A549 (cell line): ENCODE measurements around the gene SPAG6. TPM values are rescaled to one million over a fixed set of nuclear protein-coding genes. Genes with fewer than 3 reads are reported as not detected.

ENCODE experiments used
- ATAC-seq, 2 experiments: fragments of 200-7000 bp in 1 of 2; fragments of >200 bp in 1 of 2; cut with Nextera tagmentation in 1 of 2; cut with Tn5 transposase in 1 of 2; 3 replicates each; pipeline versions ENCODE4 v1.8.0 to v1.9.1; 2018 to 2020; ENCODE audit warnings: mild to moderate bottlenecking in 1 of 2, moderate library complexity in 1 of 2
- CTCF ChIA-PET: fragments of 300-600 bp; sonication (Branson Sonifier 250); formaldehyde crosslinking; extraction: SDS; loops from one replicate; lab custom pipeline; 2021; ENCODE audit warnings: antibody characterized with exemption, inconsistent platforms; lab: Yijun Ruan, JAX
- POLR2A ChIA-PET: fragments of 350-600 bp; formaldehyde crosslinking; extraction: SDS; loops from one replicate; lab custom pipeline; 2021; ENCODE audit warnings: antibody characterized with exemption, inconsistent platforms; lab: Yijun Ruan, JAX
- DNase-seq, 2 experiments: peaks; one replicate each; pipeline versions ENCODE4 v3.0.0 to v3.0.0-alpha.2; 2011 to 2016; ENCODE audit warnings: low read depth in 1 of 2, low spot score in 1 of 2
- FAIRE-seq: peaks from 2 replicates; lab custom pipeline; 2011; peaks lifted over from hg19 to GRCh38; lab: Jason Lieb, UNC
- H3K27ac ChIP-seq, 2 experiments: fragments of >200 bp; sonication (Bioruptor Twin); formaldehyde crosslinking; 3 replicates each; pipeline ENCODE4 v1.5.1; 2016 to 2017
- H3K4me1 ChIP-seq: fragments of >200 bp; sonication (Bioruptor Twin); formaldehyde crosslinking; 3 replicates; pipeline ENCODE4 v1.6.1; 2016
- H3K4me2 ChIP-seq: fragments of >200 bp; sonication (Bioruptor Twin); formaldehyde crosslinking; 3 replicates; pipeline ENCODE4 v1.6.1; 2016
- H3K4me3 ChIP-seq: fragments of >200 bp; sonication (Bioruptor Twin); formaldehyde crosslinking; 3 replicates; pipeline ENCODE4 v1.5.1; 2016
- H3K9me3 ChIP-seq: fragments of >200 bp; sonication (Bioruptor Twin); formaldehyde crosslinking; 3 replicates; pipeline ENCODE4 v1.6.1; 2016
- CHD2 ChIP-seq: fragments of 150-350 bp; IDR thresholded peaks from 2 replicates; pipeline ENCODE4 v1.6.1; 2014; ENCODE audit warnings: low read length; ENCODE audit not compliant: partially characterized antibody
- GATA3 ChIP-seq: IDR thresholded peaks from 2 replicates; pipeline ENCODE4 v1.6.1; 2012; ENCODE audit warnings: borderline replicate concordance
- JUNB ChIP-seq: fragments of >200 bp; sonication (Bioruptor Twin); formaldehyde crosslinking; IDR thresholded peaks from 2 replicates; pipeline ENCODE4 v1.6.1; 2016
- KDM1A ChIP-seq: fragments of 200-600 bp; sonication (generic); IDR thresholded peaks from 2 replicates; pipeline ENCODE4 v1.6.1; 2016; ENCODE audit warnings: low read depth, mild to moderate bottlenecking
- KDM5A ChIP-seq: fragments of 200-600 bp; sonication (generic); IDR thresholded peaks from 2 replicates; pipeline ENCODE4 v1.6.1; 2016; ENCODE audit warnings: antibody characterized with exemption, mild to moderate bottlenecking
- NFE2L2 ChIP-seq: fragments of 150-350 bp; conservative IDR thresholded peaks from 2 replicates; pipeline ENCODE4 v1.6.1; 2014; ENCODE audit warnings: low read length
- NR3C1 ChIP-seq: fragments of >200 bp; sonication (Bioruptor Twin); formaldehyde crosslinking; IDR thresholded peaks from 3 replicates; pipeline ENCODE4 v1.6.1; 2017
- PHF8 ChIP-seq: fragments of 200-600 bp; sonication (generic); IDR thresholded peaks from 2 replicates; pipeline ENCODE4 v1.6.1; 2016; ENCODE audit warnings: low read depth, mild to moderate bottlenecking, antibody characterized with exemption, moderate library complexity, borderline replicate concordance
- POLR2A ChIP-seq: IDR thresholded peaks from 2 replicates; pipeline ENCODE4 v1.6.1; 2012; ENCODE audit warnings: mild to moderate bottlenecking, low read length
- RARB ChIP-seq: fragments of 250-450 bp; sonication (Bioruptor Pico); IDR thresholded peaks from 2 replicates; pipeline ENCODE4 v1.8.0; 2021; ENCODE audit warnings: mild to moderate bottlenecking, moderate library complexity
- RCOR1 ChIP-seq: fragments of 150-350 bp; IDR thresholded peaks from 2 replicates; pipeline ENCODE4 v1.6.1; 2014; ENCODE audit warnings: antibody characterized with exemption, low read length, low read depth
- TFCP2L1 ChIP-seq: fragments of 250-450 bp; sonication (Bioruptor Pico); IDR thresholded peaks from 2 replicates; pipeline ENCODE4 v1.5.0; 2021; ENCODE audit warnings: mild to moderate bottlenecking
- TP53 ChIP-seq: fragments of 250-450 bp; sonication (Bioruptor Pico); IDR thresholded peaks from 2 replicates; pipeline ENCODE4 v1.5.0; 2021; ENCODE audit warnings: mild to moderate bottlenecking, moderate library complexity
- ZNF302 ChIP-seq: fragments of 250-450 bp; sonication (Bioruptor Pico); IDR thresholded peaks from 2 replicates; pipeline ENCODE4 v1.9.0; 2021; ENCODE audit warnings: inconsistent platforms, mild to moderate bottlenecking, moderate library complexity
- ZSCAN20 ChIP-seq: fragments of 250-450 bp; sonication (Bioruptor Pico); IDR thresholded peaks from 2 replicates; pipeline ENCODE4 v1.8.0; 2022; ENCODE audit warnings: mild to moderate bottlenecking, moderate library complexity
- WGBS: methylation state at CpG from one replicate; pipeline ENCODE4 v1.1.6; 2017; ENCODE audit errors: missing lambda C conversion rate; 5-methylcytosine and 5-hydroxymethylcytosine counted together
- polyA plus RNA-seq, 4 experiments: library from polyadenylated mRNA; depleted of rRNA in 3 of 4; stranded (reverse); fragments of >200 nt; fragmentation: RNase III in 1 of 4; extraction: RNeasy Plus Mini Kit Qiagen cat#74134 plus additional on column Dnase treatment in 1 of 4; gene quantifications; 2 replicates in 3 of 4; 3 replicates in 1 of 4; pipeline ENCODE4 v1.2.3, GENCODE V29; 2011 to 2017
- TF ChIP-seq, protein P1 (sequence below): fragments of 200-600 bp; sonication (generic); IDR thresholded peaks from 2 replicates; pipeline ENCODE4 v1.6.1; 2016; ENCODE audit warnings: antibody characterized with exemption, mild to moderate bottlenecking, moderate library complexity
- TF ChIP-seq, protein P2 (sequence below): fragments of 250-450 bp; sonication (Bioruptor Pico); IDR thresholded peaks from 2 replicates; pipeline ENCODE4 v1.5.0; 2021; ENCODE audit warnings: mild to moderate bottlenecking, moderate library complexity, borderline replicate concordance
- TF ChIP-seq, protein P3 (sequence below): fragments of 450-650 bp; IDR thresholded peaks from 2 replicates; pipeline ENCODE4 v1.6.1; 2014; ENCODE audit warnings: antibody characterized with exemption

The SPAG6 gene
- polyA plus RNA-seq, 2 of the 4 experiments (the other 2 are of a cell fraction) = 0.04 TPM; not detected in 1

GRCh38 chr10:22459496-22459895, 114.2 kb downstream of the SPAG6 start:
- DNase-seq = no peak
- CTCF ChIA-PET = interaction anchor here (1.3 to 1.7 kb wide), 3 partner anchors 10 to 26 kb away, joined by 3 to 4 read pairs (median 4); no protein-coding TSS in a partner anchor
- Histone ChIP-seq H3K4me1 (no peaks in the 10 kb centered on the region), H3K27ac (no peak overlapping the region)
- no peak for TF ChIP-seq POLR2A
- TF ChIP-seq TFCP2L1 = no peak
- no peak for TF ChIP-seq NFE2L2
- TF ChIP-seq, all 56 proteins: peak for 0
- POLR2A ChIA-PET = no interaction called here
- Histone ChIP-seq H3K9me3 (no peaks in the 10 kb centered on the region), H3K4me2 (no peak overlapping the region), H3K4me3 (no peak overlapping the region)
- FAIRE-seq (no peak), ATAC-seq (no peak)
- WGBS = 81% methylated on average over 2 of the region's 2 CpGs

GRCh38 chr10:22460101-22460500, 114.8 kb downstream of the SPAG6 start:
- no peak for FAIRE-seq
- ChIA-PET POLR2A (no interaction called here), CTCF (interaction anchor here (0.7 to 1.7 kb wide), 5 partner anchors 9 to 26 kb away, joined by 3 to 4 read pairs (median 3); no protein-coding TSS in a partner anchor)
- Histone ChIP-seq H3K27ac (no peak overlapping the region), H3K4me2 (no peak overlapping the region), H3K4me3 (no peak overlapping the region), H3K4me1 (no peaks in the 10 kb centered on the region), H3K9me3 (no peaks in the 10 kb centered on the region)
- no peak for ATAC-seq
- 84% methylated on average over 7 of the region's 7 CpGs for WGBS
- TF ChIP-seq TP53 (CRISPR knock-in tag) (no peak), JUNB (no peak), RCOR1 (no peak), PHF8 (no peak), KDM5A (no peak), GATA3 (no peak), KDM1A (no peak), NR3C1 (no peak), ZNF302 (CRISPR knock-in tag) (no peak), CHD2 (no peak), ZSCAN20 (CRISPR knock-in tag) (no peak), RARB (no peak)
- TF ChIP-seq, protein P1, sequence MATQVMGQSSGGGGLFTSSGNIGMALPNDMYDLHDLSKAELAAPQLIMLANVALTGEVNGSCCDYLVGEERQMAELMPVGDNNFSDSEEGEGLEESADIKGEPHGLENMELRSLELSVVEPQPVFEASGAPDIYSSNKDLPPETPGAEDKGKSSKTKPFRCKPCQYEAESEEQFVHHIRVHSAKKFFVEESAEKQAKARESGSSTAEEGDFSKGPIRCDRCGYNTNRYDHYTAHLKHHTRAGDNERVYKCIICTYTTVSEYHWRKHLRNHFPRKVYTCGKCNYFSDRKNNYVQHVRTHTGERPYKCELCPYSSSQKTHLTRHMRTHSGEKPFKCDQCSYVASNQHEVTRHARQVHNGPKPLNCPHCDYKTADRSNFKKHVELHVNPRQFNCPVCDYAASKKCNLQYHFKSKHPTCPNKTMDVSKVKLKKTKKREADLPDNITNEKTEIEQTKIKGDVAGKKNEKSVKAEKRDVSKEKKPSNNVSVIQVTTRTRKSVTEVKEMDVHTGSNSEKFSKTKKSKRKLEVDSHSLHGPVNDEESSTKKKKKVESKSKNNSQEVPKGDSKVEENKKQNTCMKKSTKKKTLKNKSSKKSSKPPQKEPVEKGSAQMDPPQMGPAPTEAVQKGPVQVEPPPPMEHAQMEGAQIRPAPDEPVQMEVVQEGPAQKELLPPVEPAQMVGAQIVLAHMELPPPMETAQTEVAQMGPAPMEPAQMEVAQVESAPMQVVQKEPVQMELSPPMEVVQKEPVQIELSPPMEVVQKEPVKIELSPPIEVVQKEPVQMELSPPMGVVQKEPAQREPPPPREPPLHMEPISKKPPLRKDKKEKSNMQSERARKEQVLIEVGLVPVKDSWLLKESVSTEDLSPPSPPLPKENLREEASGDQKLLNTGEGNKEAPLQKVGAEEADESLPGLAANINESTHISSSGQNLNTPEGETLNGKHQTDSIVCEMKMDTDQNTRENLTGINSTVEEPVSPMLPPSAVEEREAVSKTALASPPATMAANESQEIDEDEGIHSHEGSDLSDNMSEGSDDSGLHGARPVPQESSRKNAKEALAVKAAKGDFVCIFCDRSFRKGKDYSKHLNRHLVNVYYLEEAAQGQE = no peak
- TF ChIP-seq, protein P2, sequence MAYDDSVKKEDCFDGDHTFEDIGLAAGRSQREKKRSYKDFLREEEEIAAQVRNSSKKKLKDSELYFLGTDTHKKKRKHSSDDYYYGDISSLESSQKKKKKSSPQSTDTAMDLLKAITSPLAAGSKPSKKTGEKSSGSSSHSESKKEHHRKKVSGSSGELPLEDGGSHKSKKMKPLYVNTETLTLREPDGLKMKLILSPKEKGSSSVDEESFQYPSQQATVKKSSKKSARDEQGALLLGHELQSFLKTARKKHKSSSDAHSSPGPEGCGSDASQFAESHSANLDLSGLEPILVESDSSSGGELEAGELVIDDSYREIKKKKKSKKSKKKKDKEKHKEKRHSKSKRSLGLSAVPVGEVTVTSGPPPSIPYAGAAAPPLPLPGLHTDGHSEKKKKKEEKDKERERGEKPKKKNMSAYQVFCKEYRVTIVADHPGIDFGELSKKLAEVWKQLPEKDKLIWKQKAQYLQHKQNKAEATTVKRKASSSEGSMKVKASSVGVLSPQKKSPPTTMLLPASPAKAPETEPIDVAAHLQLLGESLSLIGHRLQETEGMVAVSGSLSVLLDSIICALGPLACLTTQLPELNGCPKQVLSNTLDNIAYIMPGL (CRISPR knock-in tag) = no peak
- TF ChIP-seq, protein P3, sequence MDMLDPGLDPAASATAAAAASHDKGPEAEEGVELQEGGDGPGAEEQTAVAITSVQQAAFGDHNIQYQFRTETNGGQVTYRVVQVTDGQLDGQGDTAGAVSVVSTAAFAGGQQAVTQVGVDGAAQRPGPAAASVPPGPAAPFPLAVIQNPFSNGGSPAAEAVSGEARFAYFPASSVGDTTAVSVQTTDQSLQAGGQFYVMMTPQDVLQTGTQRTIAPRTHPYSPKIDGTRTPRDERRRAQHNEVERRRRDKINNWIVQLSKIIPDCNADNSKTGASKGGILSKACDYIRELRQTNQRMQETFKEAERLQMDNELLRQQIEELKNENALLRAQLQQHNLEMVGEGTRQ = no peak
- DNase-seq = no peak
